Activated T-cell treated with anti-CD3 and anti-CD28 coated beads for 1 hour (primary cell): ENCODE data around the gene SPATA2L.
A peak's percentile ranks its signal among the peaks of the same experiment; 100 is the strongest.

Experiments
- DNase-seq: peaks from one replicate; pipeline ENCODE4 v3.0.0-alpha.2; 2020; ENCODE audit warnings: low read depth

The SPATA2L gene

GRCh38 chr16:89727406-89728120 is 26.1 kb upstream of the SPATA2L start:
- DNase-seq = no peak

GRCh38 chr16:89723279-89724250 is 22.1 kb upstream of the SPATA2L start:
- DNase-seq = peak; percentile 66

- DNase-seq = peak; percentile 60
Observed at GRCh38 chr16:89722392-89723278, 21.1 kb upstream of the SPATA2L start.

DNA sequence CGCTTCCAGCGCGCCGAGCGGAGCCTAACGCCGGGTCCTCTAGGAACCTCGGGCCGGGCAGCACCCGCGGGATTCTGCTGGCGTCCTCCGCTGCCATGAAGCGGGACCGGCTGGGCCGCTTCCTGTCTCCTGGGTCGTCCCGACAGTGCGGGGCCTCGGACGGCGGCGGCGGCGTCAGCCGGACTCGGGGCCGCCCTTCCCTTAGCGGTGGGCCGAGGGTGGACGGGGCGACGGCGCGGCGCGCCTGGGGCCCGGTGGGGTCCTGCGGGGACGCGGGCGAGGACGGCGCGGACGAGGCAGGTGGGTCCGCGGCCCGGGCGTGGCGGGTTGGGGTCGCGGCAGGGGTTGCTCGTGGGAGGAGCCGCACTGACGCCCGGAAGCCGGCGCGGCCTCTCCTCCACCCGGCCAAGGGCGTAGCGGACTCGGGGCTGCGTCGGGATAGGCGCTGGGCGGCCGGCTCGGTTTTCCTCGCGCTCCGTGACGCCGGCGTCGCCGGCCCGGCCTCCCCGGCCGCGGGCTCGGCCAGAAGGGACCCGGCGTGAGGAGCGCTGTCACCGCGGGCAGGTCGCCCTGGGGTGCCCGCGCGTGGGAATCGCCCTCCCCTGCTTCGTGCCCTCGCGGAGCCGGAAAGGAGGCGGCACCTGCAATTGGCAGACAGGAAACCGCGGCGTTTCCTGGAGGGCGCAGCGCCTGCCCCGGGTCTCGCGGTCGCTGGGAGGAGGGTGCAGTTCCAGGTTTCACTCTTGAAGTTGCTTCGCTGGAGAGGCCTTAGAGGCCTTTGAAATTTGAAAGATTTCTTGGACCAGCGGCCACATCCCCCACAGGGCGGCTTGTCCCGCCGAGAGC is 20.3 kb upstream of the SPATA2L start:
- peak; percentile 80 for DNase-seq

GRCh38 chr16:89720813-89721545 is 19.5 kb upstream of the SPATA2L start, which contains the start of the genes VPS9D1 and ZNF276:
Gene VPS9D1 (minus strand): TSS chr16:89720898. CDS start chr16:89720861, 37 bp downstream.
Gene ZNF276 (plus strand): TSS chr16:89721537. CDS start chr16:89721641, 104 bp downstream.
- DNase-seq = peak; percentile 86

- DNase-seq = no peak
Observed at GRCh38 chr16:89720551-89720812, 19.0 kb upstream of the SPATA2L start.

GRCh38 chr16:89717688-89718505 is 16.4 kb upstream of the SPATA2L start:
- no peak for DNase-seq

- no peak for DNase-seq
Observed at GRCh38 chr16:89716916-89717687, 15.6 kb upstream of the SPATA2L start.

GRCh38 chr16:89716493-89716892 is 15.0 kb upstream of the SPATA2L start:
- DNase-seq = no peak

DNA sequence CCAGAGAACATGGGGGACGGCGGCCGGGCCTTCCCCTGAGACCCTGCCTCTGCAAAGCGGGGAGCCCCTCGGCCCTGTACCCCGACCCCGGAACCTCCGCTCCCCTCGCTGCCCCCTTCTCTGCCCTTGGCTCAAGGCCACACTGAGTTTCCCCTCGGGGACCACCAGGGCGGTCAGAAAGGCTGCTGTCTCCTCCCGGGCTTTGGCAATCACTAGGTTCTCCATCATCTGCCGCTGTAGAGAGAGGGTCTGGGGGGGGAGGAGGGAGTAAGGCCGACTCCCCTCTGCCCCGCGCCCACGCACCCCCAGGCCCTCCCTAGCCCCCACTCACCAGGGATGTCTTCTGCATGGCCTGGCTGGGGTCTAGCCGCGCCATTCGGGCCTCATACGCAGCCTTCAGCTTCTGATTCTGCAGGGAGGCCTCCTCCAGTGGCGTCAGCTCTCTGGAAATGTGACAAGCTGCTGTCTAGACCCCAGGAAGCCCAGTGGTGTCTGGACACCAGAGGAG is 10.8 kb upstream of the SPATA2L start:
- DNase-seq = no peak

- peak; percentile 70 for DNase-seq
Observed at GRCh38 chr16:89711601-89712273, 10.2 kb upstream of the SPATA2L start.

GRCh38 chr16:89710709-89711564 is 9.4 kb upstream of the SPATA2L start:
- no peak for DNase-seq

- no peak for DNase-seq
Observed at GRCh38 chr16:89709716-89710432, 8.4 kb upstream of the SPATA2L start.

- DNase-seq = no peak
Observed at GRCh38 chr16:89709166-89709565, 7.7 kb upstream of the SPATA2L start.

DNA sequence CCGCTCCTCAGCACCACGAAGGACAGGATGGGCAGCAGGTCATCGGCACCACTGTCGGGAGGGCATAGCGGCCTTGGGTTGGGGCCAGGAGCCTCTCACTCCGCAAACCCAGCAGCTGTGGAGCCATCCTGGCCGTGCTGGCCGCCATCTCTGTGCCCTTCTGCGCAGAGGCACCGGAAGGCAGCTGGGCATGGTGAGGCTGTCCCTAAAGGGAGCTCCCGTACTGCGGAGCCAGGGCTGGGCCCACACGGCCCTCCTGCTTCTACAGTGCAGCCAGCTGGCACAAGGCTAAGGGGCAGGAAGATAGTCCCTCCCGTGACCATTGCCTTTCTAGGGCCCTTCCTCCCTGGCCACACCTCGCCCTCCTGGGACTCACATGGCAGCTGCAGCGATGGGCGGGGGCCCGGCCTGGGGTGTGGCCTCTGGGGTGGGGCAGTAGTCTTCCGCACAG is 7.0 kb upstream of the SPATA2L start:
- DNase-seq = no peak

DNA sequence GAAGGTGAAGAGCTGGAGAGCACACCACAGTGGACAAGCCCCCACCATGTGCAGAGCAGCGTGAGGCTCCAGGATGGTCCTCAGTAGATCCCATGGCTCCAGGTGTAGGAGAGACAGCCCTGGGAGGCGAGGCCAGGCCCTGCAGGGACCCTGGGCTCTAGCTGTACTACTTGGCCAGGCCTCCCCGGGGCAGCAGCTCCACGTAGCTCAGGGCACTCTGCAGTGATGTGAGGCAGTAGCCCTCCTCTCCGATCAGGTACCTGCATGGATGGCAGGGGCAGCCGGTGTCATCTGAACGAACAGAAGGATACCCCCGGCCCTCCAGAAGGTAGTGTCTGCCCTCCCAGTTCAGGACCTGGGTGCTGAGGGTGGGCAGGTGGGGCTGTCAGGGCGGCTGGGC is 6.2 kb upstream of the SPATA2L start:
- no peak for DNase-seq
